Stimulated activated CD4-positive, alpha-beta T cell treated with anti-CD3 and anti-CD28 coated beads, TNF-alpha, amount 100 ng/mL, for 4 hours (primary cell): ENCODE measurements around the gene VSIG10L.

Source experiments
- DNase-seq, 3 experiments: peaks; one replicate each; pipeline ENCODE4 v3.0.0-alpha.2; 2020; ENCODE audit warnings: low read depth in 3 of 3

Gene VSIG10L

DNA sequence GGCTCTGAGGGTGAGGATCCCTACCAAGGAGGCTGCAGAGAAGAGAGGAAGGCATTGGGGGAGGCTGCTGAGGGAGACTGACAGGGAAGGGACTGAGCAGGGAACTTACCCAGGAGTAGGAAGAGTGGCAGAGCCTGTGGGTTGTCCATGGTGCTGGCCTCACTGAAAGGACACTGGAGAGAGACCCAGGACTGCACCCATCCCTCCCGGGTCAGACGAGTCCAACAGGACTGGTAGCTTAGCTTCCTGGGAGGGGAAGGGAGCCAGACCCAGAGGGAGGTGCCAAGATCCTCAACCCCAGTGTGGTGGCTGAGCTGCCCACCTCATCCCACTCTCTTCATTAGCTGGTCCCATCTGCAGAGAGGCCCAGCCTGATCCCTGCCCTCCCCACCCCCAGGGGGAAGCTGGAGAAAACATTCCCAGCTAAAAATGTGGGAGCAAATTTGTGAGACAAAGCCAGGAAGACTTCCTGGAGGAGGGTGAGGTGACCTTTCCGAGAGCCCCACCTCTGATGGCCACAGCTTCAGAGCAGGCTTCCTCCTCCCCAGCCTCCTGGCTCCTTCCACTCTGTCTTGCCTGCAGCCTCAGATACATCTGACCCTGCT is at the start of gene VSIG10L:
Gene VSIG10L, minus strand, starts transcription at position 164 of the 605 bp plus-strand sequence. Its CDS starts 15 bp downstream, at position 149.
- DNase-seq, result no peak

DNA sequence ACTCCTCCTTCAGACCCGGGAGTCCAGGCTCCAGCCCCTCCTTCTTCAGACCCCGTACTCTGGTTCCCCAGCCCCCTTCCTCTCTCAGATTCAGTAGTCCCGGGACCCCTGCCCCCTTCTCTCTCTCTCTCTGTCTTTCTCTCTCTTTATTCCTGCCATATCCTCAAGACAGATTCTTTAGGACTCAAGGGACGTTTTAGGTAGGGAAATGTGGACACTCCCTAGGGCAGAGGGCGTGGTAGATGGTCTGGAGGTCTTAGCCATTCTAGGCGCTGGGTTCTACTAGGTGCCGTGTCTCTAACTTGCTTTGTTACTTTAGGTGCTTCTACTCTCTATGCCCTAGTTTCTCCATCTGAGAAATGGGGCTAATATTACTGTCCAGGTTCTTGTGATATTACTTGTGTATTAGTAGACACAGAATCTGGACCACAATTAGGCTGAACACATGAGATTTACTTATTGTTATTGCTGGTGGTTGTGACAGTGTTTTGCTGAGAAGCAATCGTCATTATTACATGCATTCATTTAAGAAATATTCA is 49.2 kb upstream of the VSIG10L start:
- DNase-seq, result no peak

DNA sequence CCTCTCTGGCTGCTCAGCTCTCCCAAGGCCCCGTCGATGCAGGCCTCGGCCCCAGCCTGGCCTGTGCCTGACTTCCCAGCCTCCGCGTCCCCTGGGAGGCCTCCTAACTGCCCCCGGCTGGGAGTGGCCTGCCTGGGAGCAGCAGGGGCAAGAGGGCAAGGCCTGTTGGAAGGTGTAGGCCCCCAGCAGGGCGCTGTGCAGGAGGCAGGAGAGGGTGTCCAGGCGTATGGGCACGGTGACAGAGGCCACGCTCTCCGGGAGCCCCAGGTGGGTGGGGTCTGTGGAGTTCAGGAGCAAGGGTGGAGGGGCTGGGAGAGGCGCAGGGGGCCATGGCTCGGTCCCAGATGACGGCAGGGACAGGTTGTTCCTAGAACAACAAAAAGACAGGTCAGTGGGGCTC is 47.2 kb upstream of the VSIG10L start:
- DNase-seq, result no peak

DNA sequence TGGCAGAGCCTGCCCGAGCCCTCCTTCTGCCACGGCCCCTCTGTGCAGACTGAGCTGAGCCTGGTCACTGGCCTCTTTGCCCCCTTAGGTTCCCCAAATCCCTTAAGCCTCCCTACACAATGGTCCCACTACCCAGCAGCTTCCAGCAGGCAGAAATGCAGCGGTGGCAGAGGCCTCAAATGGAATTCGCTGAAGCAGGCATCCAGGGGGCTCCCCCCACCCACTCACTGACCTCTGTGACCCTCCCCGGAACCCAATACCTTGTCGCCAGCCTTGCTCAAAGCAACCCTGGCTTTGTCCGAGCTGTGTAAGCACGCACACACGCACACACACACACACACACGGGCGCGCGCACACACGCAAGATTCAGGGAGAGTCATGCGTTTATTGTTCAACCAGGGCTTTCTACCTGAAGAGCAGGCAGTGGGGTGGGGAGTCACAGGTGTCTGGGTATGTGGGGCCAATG is 46.0 kb upstream of the VSIG10L start, which contains the start of gene LIM2:
Gene LIM2, minus strand, starts transcription at position 51 of the 466 bp plus-strand sequence. CDS start 531 bp downstream, outside the sequence.
- no peak for DNase-seq

DNA sequence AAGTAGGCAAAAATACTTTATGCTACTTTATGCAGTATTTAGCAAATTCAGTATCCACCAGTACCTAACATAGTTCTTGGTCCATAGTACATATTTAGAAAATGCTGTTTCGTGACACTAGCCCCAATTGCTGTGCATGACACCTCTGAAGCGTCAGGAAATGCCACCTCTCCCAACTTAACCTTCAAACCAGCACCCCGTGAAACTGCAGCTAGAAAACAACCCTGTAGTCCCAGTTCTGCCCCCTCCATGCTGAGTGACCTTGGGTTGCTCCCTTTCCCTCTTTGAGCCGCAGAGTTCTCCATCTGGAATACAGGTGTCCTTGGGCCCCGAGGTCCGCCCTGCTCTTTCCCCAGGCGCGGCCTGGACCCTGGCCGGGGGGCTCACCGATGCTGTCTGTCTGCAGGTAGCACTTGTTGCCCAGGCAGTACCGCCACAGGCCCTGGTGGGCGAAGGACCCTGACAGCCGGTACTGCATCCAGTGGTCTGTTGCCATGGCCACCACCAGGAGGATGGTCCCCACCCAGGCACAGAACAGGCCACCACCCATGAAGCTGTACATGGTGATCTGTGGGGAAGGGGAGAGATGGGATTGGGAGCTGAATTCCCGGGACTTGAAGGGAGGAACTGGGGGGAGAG is 45.1 kb upstream of the VSIG10L start:
- no peak for DNase-seq

DNA sequence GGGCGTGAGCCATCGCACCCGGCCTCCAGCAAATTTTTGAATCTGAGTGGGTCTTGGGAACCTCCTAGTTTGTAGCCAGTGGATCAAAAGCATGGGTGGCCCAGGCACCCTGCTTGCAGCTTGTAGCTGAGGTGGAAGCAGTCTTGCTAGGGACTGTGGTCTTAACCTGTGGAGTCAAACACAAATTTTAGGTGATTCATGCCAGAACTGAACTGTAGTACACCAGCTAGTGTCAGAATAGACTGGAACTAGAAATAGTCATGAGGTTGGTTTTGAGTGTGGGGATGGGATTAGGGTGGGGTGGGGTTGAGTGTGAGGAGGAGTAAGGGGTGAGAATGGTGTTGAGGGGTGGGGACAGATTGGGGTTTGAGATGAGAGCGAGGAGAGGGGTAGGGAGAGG is 40.1 kb upstream of the VSIG10L start:
- no peak for DNase-seq

DNA sequence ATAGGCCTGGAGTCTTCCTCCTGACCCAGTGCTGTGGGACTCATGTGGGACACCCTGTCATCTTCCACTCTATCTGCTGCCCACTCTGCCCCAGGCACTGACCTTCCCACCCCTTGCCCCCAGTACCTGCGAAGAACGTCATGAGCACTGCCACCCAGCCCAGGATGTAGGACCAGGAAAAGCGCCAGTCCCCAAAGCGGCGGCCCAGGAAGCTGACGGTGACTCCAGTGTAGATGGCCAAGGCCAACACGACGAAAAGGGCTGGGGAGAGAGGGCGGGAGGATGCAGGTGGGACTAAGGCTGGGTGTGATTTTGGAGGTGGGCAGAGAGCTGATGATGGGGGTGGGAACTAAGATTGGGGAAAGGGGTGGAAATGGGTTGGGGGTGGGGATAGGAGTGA is 38.4 kb upstream of the VSIG10L start:
- DNase-seq, result no peak

DNA sequence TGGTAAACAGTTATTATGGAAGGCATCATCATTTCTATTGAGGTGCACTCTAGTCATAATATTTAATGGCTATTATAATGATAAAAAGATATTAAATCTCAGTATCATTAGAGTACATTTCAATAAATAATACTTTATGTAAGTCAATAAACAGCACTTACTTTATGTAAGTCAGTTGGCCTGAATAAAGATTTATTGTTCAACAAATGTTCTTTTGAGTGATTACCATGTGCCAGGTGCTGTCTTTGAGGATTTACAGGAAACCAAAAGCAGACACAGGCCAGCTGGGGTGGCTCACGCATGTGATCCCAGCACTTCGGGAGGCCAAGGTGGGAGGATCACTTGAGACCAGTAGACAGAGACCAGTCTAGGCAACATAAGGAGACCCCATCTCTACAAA is 35.5 kb upstream of the VSIG10L start:
- no peak for DNase-seq

DNA sequence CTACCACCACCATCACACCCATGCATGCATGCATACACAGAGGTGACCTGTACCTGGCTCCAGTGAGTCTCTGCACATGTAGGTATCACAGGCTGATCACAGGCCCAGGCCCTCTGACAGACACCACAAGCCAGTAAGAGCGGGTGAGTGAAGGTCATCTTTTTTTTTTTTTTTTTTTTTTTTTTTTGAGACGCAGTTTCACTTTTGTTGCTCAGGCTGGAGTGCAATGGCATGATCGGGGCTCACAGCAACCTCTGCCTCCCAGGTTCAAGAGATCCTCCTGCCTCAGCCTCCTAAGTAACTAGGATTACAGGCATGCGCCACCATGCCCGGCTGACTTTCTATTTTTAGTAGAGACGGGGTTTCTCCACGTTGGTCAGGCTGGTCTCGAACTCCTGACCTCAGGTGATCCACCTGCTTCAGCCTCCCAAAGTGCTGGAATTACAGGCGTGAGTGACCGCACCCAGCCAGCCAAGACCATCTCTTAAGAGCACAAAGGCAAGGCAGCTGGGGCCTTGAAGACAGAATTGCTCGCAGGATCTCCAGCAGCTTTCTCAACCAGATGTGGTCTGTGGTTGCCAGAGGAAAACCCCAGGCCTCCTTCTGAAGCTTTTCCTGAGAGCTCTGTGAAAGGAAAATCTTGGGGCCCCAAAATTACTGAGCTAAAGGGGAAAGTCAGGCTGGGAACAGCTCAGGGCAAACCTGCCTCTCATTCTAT is 33.7 kb upstream of the VSIG10L start:
- DNase-seq, result no peak

DNA sequence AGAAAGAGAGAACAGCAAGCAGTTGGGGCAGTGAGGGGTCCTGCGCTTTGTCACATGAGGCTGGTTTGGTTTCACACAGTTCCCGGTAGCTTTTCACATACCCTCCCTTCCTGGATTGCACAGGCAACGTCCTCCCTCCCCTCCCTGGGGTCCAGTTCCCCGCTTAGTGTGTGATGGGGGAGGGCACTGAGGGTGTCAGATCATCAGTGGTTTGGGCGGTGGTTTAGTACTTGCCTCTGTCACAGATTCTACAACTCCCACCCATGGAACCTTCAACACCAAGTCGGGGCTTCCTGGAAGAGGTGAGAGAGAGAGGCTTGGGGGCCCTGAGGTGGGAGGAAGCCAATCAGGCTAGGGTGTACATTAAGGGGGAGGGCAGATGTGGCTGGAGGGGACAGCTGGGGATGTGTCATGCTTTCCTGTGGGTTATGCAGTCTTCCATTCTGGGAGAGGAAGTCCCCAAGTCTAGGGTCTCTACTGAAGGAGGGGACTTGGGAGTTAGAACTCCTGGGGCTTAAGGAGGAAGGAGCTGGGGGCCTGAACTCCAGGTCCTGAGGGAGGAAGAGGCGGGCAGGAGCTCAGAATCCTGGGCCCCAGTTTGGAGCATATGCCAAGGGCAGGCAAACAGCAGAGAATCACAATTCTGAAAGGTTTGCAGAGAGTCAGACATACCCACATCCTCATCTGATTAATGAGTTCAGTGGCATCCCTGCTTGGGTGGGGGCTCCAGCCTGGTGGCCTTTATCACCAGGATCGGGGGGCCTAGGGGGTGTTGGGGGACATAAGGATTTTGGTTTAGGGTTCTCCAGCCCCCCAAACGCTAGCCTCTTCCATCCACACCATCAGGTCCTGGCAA is 30.9 kb upstream of the VSIG10L start, which contains the start of gene NKG7:
Gene NKG7, minus strand, starts transcription at position 6 of the 856 bp plus-strand sequence. CDS start 119 bp downstream, outside the sequence.
- peak; percentile 33 to 68 (median 54) for DNase-seq

DNA sequence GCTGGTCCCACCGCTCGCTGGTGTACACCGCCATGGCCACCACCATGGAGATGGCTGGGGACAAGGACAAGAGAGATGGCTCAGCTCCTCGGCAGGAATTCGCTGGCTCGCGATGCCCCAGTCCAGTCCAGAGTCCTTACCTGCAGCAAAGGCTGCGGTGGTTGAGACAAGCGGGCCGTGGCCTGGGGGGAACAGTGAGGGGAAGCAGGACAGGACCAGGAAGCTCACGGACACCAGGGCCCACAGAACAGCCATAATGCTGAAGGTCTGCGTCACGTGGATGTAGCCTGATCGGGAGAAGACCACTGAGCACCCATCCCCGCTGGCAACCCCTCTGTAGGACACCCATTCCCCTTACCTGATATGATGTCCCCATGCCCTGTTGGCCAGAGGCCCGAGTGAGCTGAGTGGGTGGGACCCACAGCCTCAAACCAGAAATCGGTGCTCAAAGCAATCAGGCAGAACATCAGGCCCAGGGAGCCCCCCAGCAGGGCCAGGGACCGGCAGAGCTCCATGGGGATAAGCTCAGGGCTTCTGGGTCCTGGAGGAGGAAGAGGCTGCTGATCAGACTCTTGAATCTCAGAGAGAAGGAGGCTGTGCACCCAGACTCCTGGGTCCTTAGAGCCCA is 30.2 kb upstream of the VSIG10L start:
- DNase-seq, result no peak

DNA sequence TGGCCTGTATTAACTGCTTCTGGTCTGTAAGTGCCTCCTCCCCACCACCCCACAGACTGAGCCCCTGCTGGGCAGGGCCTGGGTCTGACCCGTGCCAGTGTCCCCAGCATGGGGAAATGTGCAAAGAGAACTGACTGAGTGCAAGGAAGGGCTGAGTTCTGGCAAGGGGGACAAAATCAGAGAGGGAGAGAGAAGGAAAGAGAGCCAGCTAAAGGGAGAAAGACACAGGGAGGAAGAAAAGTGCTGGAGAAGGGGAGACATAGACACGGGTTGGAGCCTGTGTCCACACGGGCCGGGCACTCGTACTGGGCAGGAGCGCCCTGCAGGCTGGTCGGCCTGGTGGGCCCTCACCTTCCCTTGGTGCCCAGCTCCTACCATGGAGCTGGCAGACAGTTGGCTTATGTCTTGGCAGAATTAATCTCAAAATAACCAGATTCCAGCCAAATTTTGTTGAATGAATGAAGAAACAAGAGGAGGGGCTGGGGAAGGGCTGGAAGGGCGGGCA is 29.3 kb upstream of the VSIG10L start:
- DNase-seq, result no peak

DNA sequence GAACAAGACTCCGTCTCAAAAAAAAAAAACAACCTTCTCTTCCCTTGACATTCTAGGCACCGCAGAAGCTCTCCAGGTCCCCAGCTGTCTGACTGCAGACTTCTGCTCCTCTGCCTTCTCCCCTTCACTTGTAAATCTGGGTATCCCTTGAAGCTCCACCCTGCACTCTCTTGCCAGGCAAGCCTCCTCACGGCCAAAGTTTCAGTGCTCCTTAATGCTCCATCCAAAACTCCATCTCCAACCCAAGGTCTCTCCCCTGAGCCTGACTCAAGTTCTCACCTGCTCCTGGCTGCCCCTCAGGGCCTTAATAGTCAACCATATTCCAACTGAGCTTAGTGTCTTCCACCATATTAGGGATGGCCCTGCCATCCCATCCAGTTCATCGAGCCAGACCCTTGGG is 28.3 kb upstream of the VSIG10L start:
- DNase-seq, result no peak

DNA sequence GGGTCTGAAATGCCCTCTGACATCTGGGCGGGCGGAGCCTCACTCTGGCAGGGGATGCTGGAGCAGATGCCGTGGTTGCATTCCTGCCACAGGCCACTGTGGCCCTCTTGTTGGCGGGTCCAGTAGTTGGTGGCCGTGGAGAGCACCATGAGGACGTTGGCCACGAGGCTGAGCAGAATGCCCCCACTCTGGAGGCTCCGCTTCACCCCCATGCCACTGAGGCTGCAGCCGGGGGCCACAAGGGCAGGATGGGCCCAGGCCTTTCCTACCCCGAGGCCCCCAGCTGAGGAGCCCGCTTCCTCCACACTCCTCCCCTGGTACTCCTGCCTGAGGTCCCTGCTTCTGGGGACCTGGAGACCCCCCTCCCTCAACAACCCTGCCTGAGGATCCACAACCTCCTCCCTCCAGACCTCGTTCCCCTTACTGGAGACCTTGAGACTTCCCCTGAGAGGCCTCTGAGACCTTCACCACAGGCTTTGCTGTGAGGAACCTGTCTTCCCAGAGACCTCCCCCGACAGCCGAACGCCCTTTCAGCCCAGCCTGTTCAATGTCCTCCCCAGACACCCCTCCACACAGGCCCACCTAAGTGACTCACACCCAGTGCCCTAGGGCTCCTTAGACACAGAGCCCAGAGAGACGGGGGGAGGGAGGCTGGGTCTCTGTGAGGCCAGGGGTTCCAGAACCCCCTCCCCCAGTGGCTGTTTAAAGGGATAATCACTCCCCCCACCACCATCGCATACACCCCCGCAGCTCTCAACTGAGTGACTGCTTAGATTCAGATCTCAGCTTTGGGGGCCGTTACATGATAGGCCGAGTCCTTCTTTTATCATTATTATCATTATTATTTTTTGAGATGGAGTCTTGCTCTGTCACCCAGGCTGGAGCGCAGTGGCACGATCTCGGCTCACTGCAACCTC is 26.7 kb upstream of the VSIG10L start, which contains the start of gene CLDND2:
Gene CLDND2, minus strand, starts transcription at position 638 of the 917 bp plus-strand sequence. Its CDS starts 426 bp downstream, at position 212.
- DNase-seq, result no peak

DNA sequence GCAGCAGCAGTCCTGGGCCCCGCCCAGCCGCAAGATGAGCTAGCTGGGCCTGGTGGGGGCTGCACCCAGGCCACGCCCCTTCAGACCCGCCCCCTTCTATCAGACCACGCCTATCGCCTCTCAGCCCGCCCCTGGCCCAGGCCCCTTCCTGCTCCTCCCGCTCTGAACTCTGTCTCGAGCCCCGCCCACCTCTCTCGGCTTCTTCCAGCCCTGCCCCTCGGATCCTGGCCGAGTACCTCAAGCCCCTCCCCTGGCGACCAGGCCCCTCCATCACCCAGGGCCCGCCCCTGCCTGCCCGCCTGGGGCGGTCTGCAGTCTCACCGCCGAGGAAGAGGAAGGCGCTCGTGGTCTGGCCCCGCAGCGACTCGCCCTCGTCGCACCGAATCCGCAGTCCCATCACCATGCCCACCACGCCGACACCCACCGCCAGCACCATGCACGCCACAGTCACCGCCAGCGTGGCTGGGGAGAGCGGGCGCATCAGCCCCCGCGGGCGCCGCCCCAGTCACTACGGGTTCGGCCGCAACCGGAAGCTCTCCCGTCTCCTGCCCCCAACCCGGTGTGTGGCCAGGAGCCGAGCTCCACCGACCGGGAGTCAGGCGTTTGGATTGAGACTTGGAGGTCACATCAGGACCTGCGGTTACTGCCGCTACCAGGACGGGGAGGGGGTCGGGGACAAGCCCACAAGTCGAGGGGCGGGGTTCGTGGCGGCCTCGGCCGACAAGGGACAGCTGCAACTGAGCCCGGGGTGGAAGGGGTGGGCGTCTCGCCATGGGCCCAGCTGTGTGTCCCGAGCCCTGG is 25.8 kb upstream of the VSIG10L start:
- peak; percentile 93 to 98 (median 94) for DNase-seq

DNA sequence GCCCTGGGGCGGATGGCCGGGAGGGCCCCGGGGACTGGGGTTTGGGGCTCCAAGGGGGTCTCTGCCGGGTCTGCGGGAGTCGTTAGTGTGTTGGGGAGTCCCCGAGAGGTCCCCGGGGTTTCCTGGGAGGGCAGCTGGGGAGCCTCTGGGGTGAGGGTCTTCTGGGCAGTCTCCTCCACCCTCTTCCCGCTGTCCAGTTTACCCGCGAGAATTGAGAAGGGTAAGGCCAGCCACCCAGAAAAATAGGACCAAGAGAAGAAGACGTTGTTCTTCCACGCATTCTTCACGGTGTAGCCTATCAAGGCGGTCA is 25.3 kb upstream of the VSIG10L start:
- DNase-seq, result peak in 1 of 3 experiments; percentile 31

DNA sequence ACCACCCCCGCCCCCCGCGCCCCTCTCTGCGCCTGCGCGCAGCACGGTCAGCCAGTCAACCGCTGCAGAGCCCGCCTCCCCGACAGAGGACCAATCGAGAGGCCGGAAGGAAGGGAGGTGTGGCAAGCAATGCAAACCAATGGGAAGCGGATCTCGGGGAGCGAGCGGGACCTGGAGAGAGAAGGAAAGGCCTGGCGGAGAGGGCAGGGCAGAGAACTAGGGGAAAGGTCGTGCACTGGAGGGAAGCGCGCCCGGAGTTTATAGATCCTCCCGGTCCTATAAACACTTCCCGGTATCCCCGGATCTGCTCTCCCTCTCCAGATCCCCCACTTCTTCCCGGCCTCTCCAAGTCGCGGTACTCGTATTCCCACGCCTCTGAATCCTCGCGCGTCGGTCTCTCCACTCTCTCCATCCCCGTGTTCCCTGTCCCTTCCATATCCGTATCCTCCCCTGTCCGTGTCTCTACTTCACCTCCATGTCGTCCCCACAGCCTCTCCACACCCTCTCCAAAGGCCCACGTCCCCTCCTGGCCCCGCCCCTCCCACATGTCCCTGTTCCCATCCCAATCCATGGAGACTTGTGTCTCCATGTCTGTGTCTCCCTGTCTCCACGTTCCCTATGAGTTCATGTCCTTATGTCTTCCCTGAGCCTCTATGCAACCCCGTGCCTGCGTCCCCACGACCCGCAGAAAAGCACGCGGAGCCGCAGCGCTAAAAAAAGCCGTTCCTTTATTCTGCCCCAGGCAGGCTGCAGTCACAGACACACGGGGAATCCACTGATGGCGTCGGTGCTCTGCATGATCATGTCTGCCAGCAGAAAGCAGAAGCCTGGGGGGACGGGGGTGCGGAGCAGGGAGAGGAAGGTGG is 24.7 kb upstream of the VSIG10L start:
- peak; percentile 81 to 88 (median 86) for DNase-seq

DNA sequence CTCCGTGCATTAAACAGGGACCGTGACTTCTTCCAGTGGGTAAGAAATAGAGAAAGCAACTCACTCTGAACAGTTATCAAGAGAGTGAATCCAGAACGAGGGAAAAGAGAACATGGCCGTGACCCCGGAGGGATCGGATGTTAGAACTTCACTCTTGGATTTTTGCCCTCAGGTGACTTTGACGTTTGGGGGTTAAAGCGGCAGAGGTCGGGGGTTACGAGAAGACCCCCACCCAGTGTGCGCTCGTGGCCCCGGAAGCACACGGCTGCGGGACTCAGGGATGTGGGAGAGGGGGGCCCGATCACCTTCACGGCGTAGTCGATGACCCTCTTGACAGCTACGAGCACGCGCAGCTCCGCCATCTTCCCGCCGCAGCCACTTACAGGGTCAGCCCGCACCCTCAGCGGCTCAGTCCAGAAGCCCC is 24.0 kb upstream of the VSIG10L start, which contains the start of gene ETFB:
Gene ETFB, minus strand, starts transcription at position 424 of the 424 bp plus-strand sequence. Its CDS starts 62 bp downstream, at position 362.
- no peak for DNase-seq
